HG03439 (cell line): Measurements from ENCODE around the gene CHD3.

ENCODE experiments used
- ATAC-seq: cut with Tn5 transposase; IDR thresholded peaks from one replicate; pipeline ENCODE4 v1.9.1; 2021; ENCODE audit warnings: mild to moderate bottlenecking, moderate library complexity; ENCODE audit not compliant: unreplicated experiment

The CHD3 gene

GRCh38 chr17:7888184-7888920, at the start of gene CHD3:
Gene CHD3, plus strand, starts transcription at chr17:7888789. Its CDS starts 212 bp downstream, at chr17:7889001.
- no peak for ATAC-seq

- no peak for ATAC-seq
These were observed 49.3 kb upstream of the CHD3 start for GRCh38 chr17:7839190-7839875.

GRCh38 chr17:7839876-7840261, 48.7 kb upstream of the CHD3 start:
- ATAC-seq = no peak

- ATAC-seq = no peak
These were observed 48.1 kb upstream of the CHD3 start for GRCh38 chr17:7840441-7840840.

GRCh38 chr17:7840875-7841274, 47.7 kb upstream of the CHD3 start:
- no peak for ATAC-seq

GRCh38 chr17:7841396-7841914, 47.1 kb upstream of the CHD3 start:
- ATAC-seq = peak; percentile 3

- ATAC-seq = peak; percentile 28
These were observed 46.6 kb upstream of the CHD3 start for GRCh38 chr17:7841915-7842379.

- peak; percentile 16 for ATAC-seq
These were observed 46.0 kb upstream of the CHD3 start for GRCh38 chr17:7842380-7843256.

GRCh38 chr17:7843257-7843535, 45.4 kb upstream of the CHD3 start:
- ATAC-seq = no peak

GRCh38 chr17:7843536-7844291, 44.9 kb upstream of the CHD3 start:
- ATAC-seq = peak; percentile 26

- peak; percentile 44 for ATAC-seq
These were observed 44.1 kb upstream of the CHD3 start for GRCh38 chr17:7844292-7845154.

- ATAC-seq = no peak
These were observed 43.1 kb upstream of the CHD3 start for GRCh38 chr17:7845359-7846062.

- no peak for ATAC-seq
These were observed 42.4 kb upstream of the CHD3 start for GRCh38 chr17:7846063-7846735.

- no peak for ATAC-seq
These were observed 41.6 kb upstream of the CHD3 start for GRCh38 chr17:7846765-7847661.

GRCh38 chr17:7848131-7848579, 40.4 kb upstream of the CHD3 start:
- ATAC-seq = no peak

- ATAC-seq = no peak
These were observed 39.9 kb upstream of the CHD3 start for GRCh38 chr17:7848739-7849129.

- no peak for ATAC-seq
These were observed 39.3 kb upstream of the CHD3 start for GRCh38 chr17:7849130-7849750.
